Right lobe of liver (tissue), 6 donors: ENCODE measurements around the gene JAZF1. TPM values are rescaled to one million over a fixed set of nuclear protein-coding genes. Genes with fewer than 3 reads are reported as not detected.

ENCODE experiments used
- ATAC-seq, 4 donors: fragments of 200-7000 bp; cut with Tn5 transposase; one replicate each; pipeline ENCODE4 v1.9.1; 2020; ENCODE audit warnings: mild to moderate bottlenecking in 4 of 4, moderate library complexity in 4 of 4
- DNase-seq, 3 donors: peaks; one replicate each; pipeline ENCODE4 v3.0.0-alpha.2; 2020
- H3K27ac ChIP-seq, 3 donors: fragments of 200-600 bp; one replicate each; pipeline ENCODE4 v1.8.0; 2022
- H3K27me3 ChIP-seq, 2 donors: fragments of 200-600 bp; one replicate each; pipeline ENCODE4 v1.8.0; 2022
- H3K36me3 ChIP-seq, 4 donors: fragments of 200-600 bp; sonication (generic) in 1 of 4; one replicate each; pipeline versions ENCODE4 v1.5.1 to v1.8.0; 2017 to 2022; ENCODE audit warnings: control low read depth in 1 of 4
- H3K4me1 ChIP-seq, 4 donors: fragments of 200-600 bp; sonication (generic) in 1 of 4; one replicate each; pipeline versions ENCODE4 v1.5.1 to v1.8.0; 2017 to 2022; ENCODE audit warnings: control low read depth in 1 of 4
- H3K4me3 ChIP-seq, 3 donors: fragments of 200-600 bp; one replicate each; pipeline ENCODE4 v1.8.0; 2022
- H3K9me3 ChIP-seq, 4 donors: fragments of 200-600 bp; sonication (generic) in 1 of 4; one replicate each; pipeline versions ENCODE4 v1.5.1 to v1.8.0; 2017 to 2022; ENCODE audit warnings: control low read depth in 1 of 4
- POLR2A ChIP-seq: fragments of 450-650 bp; IDR thresholded peaks from one replicate; pipeline ENCODE4 v1.6.1; 2017; ENCODE audit warnings: antibody characterized with exemption, mild to moderate bottlenecking
- WGBS: methylation state at CpG from one replicate; pipeline ENCODE4 v1.1.6; 2018; ENCODE audit warnings: low coverage, low lambda C conversion rate; ENCODE audit not compliant: insufficient coverage; ENCODE audit errors: missing lambda C conversion rate; 5-methylcytosine and 5-hydroxymethylcytosine counted together
- intact Hi-C, 2 donors: fragments of 100-400 bp; cut with DNase I; formaldehyde crosslinking; loops; one replicate each; pipeline versions ENCODE4 v1.11.2 to v1.14.1; 2022
- total RNA-seq, 6 experiments: library from RNA; depleted of rRNA in 2 of 6; stranded (reverse); fragments of >200 nt in 2 of 6; fragmentation: NEBNext Ultra II Directional in 3 of 6; extraction: Animal tissue kit (Norgen Biotek cat#: 25700) in 3 of 6; gene quantifications; one replicate each; pipeline versions ENCODE4 v1.1.0 to v1.2.4, GENCODE V29; 2016 to 2023
- TF ChIP-seq, protein P1 (sequence below), 4 donors: fragments of 200-600 bp in 3 of 4; fragments of 450-650 bp in 1 of 4; IDR thresholded peaks; one replicate each; pipeline versions ENCODE4 v1.5.1 to v1.8.0; 2016 to 2022; ENCODE audit warnings: antibody characterized with exemption in 4 of 4, mild to moderate bottlenecking in 2 of 4
- donor health status: DM: no; HTN: yes; CAD: no.
- donor health status: DM: no; HTN: no; CAD: no.
- donor health status: DM: no; HTN: no; CAD: no.
- donor health status: DM: no; HTN: yes; CAD: no.
- donor health status: DM: no; HTN: yes; CAD: no.

JAZF1 gene
- total RNA-seq, 6 experiments from 2014 or later: 4.8 to 20.9 (median 6.9) TPM

DNA sequence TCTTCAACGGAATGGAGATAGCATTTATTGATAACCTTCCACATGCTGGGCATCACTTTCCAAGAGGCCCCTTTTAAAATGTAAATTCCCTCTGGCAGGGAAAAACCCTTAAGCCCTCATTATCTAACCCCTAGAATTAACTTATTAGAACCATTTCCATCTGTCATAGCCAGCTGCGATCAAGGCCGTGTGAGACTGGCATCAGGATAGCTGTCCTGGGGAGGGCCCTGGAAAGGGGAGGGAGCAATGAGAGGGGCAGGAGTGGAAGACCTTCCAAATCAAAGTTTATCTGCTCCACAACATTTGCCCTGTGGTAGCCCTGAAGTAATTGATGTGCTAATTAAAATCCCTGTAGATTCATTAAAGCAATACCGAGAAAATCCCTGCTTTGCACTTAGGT lies 45.0 kb upstream of the JAZF1 start:
- no peak overlapping the region for H3K4me3 ChIP-seq
- 59% methylated on average over 3 of the region's 4 CpGs for WGBS
- TF ChIP-seq, protein P1, sequence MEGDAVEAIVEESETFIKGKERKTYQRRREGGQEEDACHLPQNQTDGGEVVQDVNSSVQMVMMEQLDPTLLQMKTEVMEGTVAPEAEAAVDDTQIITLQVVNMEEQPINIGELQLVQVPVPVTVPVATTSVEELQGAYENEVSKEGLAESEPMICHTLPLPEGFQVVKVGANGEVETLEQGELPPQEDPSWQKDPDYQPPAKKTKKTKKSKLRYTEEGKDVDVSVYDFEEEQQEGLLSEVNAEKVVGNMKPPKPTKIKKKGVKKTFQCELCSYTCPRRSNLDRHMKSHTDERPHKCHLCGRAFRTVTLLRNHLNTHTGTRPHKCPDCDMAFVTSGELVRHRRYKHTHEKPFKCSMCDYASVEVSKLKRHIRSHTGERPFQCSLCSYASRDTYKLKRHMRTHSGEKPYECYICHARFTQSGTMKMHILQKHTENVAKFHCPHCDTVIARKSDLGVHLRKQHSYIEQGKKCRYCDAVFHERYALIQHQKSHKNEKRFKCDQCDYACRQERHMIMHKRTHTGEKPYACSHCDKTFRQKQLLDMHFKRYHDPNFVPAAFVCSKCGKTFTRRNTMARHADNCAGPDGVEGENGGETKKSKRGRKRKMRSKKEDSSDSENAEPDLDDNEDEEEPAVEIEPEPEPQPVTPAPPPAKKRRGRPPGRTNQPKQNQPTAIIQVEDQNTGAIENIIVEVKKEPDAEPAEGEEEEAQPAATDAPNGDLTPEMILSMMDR (IDR thresholded peaks at IDR 0.05): no peak
- no peak for TF ChIP-seq POLR2A
- no peak overlapping the region for H3K27ac ChIP-seq
- peaks cover 0 to 5% (median 0%) of the 10 kb centered on the region in 4 donors for H3K4me1 ChIP-seq
- no peaks in the 10 kb centered on the region for H3K27me3 ChIP-seq
- H3K9me3 ChIP-seq: no peaks in the 10 kb centered on the region
- intact Hi-C loops: no loop called here
- ATAC-seq (no peak), DNase-seq (no peak)
- no peaks in the 10 kb centered on the region for H3K36me3 ChIP-seq

DNA sequence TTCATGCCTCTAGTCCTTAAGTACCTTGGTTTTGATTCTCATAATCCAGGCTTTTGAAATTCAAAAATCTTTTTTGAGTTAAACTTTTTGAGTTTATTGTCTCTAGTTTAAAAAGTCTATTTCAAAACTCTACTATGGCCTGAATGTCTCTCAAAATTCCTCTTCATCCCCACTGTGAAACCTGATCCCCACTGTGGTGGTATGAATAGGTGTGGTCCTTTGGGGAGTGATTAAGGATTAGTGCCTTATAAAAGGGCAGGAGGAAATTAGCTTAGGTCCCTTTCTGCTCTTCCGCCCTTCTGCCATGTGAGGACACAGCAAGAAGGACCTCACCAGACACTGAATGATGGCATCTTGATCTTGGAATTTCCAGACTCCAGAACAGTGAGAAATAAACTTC lies 44.1 kb upstream of the JAZF1 start:
- DNase-seq: no peak
- no peak for ATAC-seq
- Histone ChIP-seq H3K27me3 (no peaks in the 10 kb centered on the region), H3K27ac (no peak overlapping the region), H3K4me1 (no peaks in the 10 kb centered on the region), H3K9me3 (no peaks in the 10 kb centered on the region), H3K4me3 (no peak overlapping the region), H3K36me3 (no peaks in the 10 kb centered on the region)
- WGBS: no CpG with 5 or more reads among the region's 1 CpG
- TF ChIP-seq, protein P1 (IDR thresholded peaks at IDR 0.05): no peak
- no peak for TF ChIP-seq POLR2A
- intact Hi-C loops: no loop called here

DNA sequence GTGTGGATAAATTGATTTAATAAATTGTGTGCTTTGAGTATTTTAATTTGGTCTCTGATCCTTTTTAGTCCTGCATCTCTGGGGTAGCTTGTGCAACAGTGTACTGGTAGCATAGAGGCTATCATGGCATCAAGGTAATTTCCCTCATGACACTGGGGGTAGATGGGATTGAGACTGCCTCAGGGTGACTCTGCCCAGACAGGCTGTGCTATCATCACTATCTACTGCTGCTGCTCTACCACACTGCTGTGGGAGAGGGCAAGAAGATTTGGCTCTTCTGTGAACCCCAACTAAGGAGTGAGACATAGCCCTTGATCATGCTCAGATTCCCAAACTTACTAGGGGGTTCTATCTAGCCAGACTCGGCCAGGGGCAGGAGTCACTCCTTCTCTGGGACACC lies 43.6 kb upstream of the JAZF1 start:
- Histone ChIP-seq H3K36me3 (no peaks in the 10 kb centered on the region), H3K4me3 (no peak overlapping the region), H3K4me1 (no peaks in the 10 kb centered on the region), H3K27me3 (no peaks in the 10 kb centered on the region), H3K27ac (no peak overlapping the region), H3K9me3 (no peaks in the 10 kb centered on the region)
- ATAC-seq (no peak), DNase-seq (no peak)
- intact Hi-C loops: no loop called here
- TF ChIP-seq, protein P1 (IDR thresholded peaks at IDR 0.05): no peak
- TF ChIP-seq POLR2A: no peak
- 75% methylated on average over 1 of the region's 1 CpG for WGBS

DNA sequence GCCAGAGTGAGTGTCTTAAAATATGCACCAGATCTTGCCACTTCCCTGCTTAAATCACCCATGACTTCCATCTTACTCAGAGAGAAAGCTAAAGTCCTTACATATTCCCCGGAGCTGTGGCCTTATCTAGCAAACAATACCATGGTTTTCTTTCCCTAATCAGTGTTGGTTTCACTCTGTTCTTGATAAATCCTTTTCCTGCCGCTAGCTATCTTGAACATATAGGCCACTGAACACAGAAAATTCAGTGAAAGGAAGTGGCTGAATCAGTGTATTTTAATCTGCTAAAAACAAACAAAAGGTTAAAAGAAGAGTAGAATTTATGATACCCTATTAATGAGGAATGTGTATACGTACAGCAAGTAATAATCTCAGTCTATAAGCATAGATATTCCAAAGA lies 42.0 kb upstream of the JAZF1 start:
- no peaks in the 10 kb centered on the region for H3K4me1 ChIP-seq
- WGBS: 42% methylated on average over 3 of the region's 3 CpGs
- ATAC-seq (no peak), DNase-seq (no peak)
- intact Hi-C loops: no loop called here
- no peaks in the 10 kb centered on the region for H3K27me3 ChIP-seq
- H3K36me3 ChIP-seq: no peaks in the 10 kb centered on the region
- no peak overlapping the region for H3K4me3 ChIP-seq
- no peak overlapping the region for H3K27ac ChIP-seq
- TF ChIP-seq POLR2A: no peak
- TF ChIP-seq, protein P1 (IDR thresholded peaks at IDR 0.05): no peak
- H3K9me3 ChIP-seq: no peaks in the 10 kb centered on the region

DNA sequence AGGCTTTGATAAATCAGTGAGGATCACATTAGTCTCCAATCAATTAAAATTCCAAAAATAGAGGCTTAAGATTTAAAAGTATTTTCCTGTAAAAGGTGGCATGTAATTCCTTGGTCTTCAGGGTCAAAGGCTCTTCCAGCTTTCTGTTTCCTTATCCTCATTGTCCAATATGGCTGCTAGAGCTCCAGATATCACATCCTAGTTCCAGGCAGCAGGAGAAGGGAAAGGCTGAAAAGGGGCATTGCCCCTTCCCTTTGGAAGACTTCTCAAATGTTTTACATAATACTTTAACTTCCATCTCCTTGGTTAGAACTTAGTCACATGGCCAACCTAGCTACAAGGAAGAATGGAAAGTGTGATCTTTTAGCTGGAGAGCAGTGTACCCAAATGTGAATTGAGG lies 39.2 kb upstream of the JAZF1 start:
- DNase-seq (no peak), ATAC-seq (no peak)
- TF ChIP-seq POLR2A: no peak
- TF ChIP-seq, protein P1 (IDR thresholded peaks at IDR 0.05): no peak
- no peaks in the 10 kb centered on the region for H3K27me3 ChIP-seq
- no peaks in the 10 kb centered on the region for H3K36me3 ChIP-seq
- intact Hi-C loops: no loop called here
- H3K4me1 ChIP-seq: no peaks in the 10 kb centered on the region
- no peaks in the 10 kb centered on the region for H3K9me3 ChIP-seq
- no peak overlapping the region for H3K27ac ChIP-seq
- H3K4me3 ChIP-seq: no peak overlapping the region
